A549 (cell line): Measurements from ENCODE around the gene CLPSL2. TPM values are rescaled to one million over a fixed set of nuclear protein-coding genes. Genes with fewer than 3 reads are reported as not detected.
A peak's percentile ranks its signal among the peaks of the same experiment; 100 is the strongest.

ENCODE experiments used
- ATAC-seq, 2 experiments: fragments of 200-7000 bp in 1 of 2; fragments of >200 bp in 1 of 2; cut with Nextera tagmentation in 1 of 2; cut with Tn5 transposase in 1 of 2; 3 replicates each; pipeline versions ENCODE4 v1.8.0 to v1.9.1; 2018 to 2020; ENCODE audit warnings: mild to moderate bottlenecking in 1 of 2, moderate library complexity in 1 of 2
- CTCF ChIA-PET: fragments of 300-600 bp; sonication (Branson Sonifier 250); formaldehyde crosslinking; extraction: SDS; loops from one replicate; lab custom pipeline; 2021; ENCODE audit warnings: antibody characterized with exemption, inconsistent platforms; lab: Yijun Ruan, JAX
- POLR2A ChIA-PET: fragments of 350-600 bp; formaldehyde crosslinking; extraction: SDS; loops from one replicate; lab custom pipeline; 2021; ENCODE audit warnings: antibody characterized with exemption, inconsistent platforms; lab: Yijun Ruan, JAX
- DNase-seq, 2 experiments: peaks; one replicate each; pipeline versions ENCODE4 v3.0.0 to v3.0.0-alpha.2; 2011 to 2016; ENCODE audit warnings: low read depth in 1 of 2, low spot score in 1 of 2
- FAIRE-seq: peaks from 2 replicates; lab custom pipeline; 2011; peaks lifted over from hg19 to GRCh38; lab: Jason Lieb, UNC
- H3K27ac ChIP-seq, 2 experiments: fragments of >200 bp; sonication (Bioruptor Twin); formaldehyde crosslinking; 3 replicates each; pipeline ENCODE4 v1.5.1; 2016 to 2017
- H3K4me1 ChIP-seq: fragments of >200 bp; sonication (Bioruptor Twin); formaldehyde crosslinking; 3 replicates; pipeline ENCODE4 v1.6.1; 2016
- H3K4me2 ChIP-seq: fragments of >200 bp; sonication (Bioruptor Twin); formaldehyde crosslinking; 3 replicates; pipeline ENCODE4 v1.6.1; 2016
- H3K4me3 ChIP-seq: fragments of >200 bp; sonication (Bioruptor Twin); formaldehyde crosslinking; 3 replicates; pipeline ENCODE4 v1.5.1; 2016
- H3K9me3 ChIP-seq: fragments of >200 bp; sonication (Bioruptor Twin); formaldehyde crosslinking; 3 replicates; pipeline ENCODE4 v1.6.1; 2016
- BHLHE40 ChIP-seq: IDR thresholded peaks from 2 replicates; pipeline ENCODE4 v1.6.1; 2012; ENCODE audit warnings: low read depth, low read length, inconsistent platforms
- CTCF ChIP-seq: fragments of >200 bp; sonication (Bioruptor Twin); formaldehyde crosslinking; IDR thresholded peaks from 3 replicates; pipeline ENCODE4 v1.5.1; 2016
- EHMT2 ChIP-seq: fragments of 200-600 bp; sonication (generic); IDR thresholded peaks from 2 replicates; pipeline ENCODE4 v1.6.1; 2016; ENCODE audit warnings: antibody characterized with exemption, low read depth, mild to moderate bottlenecking, moderate library complexity
- FOSL2 ChIP-seq, 2 experiments: fragments of 450-650 bp in 1 of 2; fragments of >200 bp in 1 of 2; sonication (Bioruptor Twin) in 1 of 2; formaldehyde crosslinking; IDR thresholded peaks; 2 replicates each; pipeline versions ENCODE4 v1.5.0 to v1.6.1; 2016 to 2020; ENCODE audit warnings: mild to moderate bottlenecking in 1 of 2, moderate library complexity in 1 of 2
- GATA3 ChIP-seq: IDR thresholded peaks from 2 replicates; pipeline ENCODE4 v1.6.1; 2012; ENCODE audit warnings: borderline replicate concordance
- HEYL ChIP-seq: fragments of 250-450 bp; sonication (Bioruptor Pico); IDR thresholded peaks from 2 replicates; pipeline ENCODE4 v1.8.0; 2021; ENCODE audit warnings: mild to moderate bottlenecking, moderate library complexity
- HOXB13 ChIP-seq: fragments of 250-450 bp; sonication (Bioruptor Pico); IDR thresholded peaks from 2 replicates; pipeline ENCODE4 v1.5.0; 2020; ENCODE audit warnings: low read depth, mild to moderate bottlenecking, moderate library complexity
- HOXB5 ChIP-seq: fragments of 250-450 bp; sonication (Bioruptor Pico); IDR thresholded peaks from 2 replicates; pipeline ENCODE4 v1.5.0; 2020; ENCODE audit warnings: mild to moderate bottlenecking, moderate library complexity
- KDM1A ChIP-seq: fragments of 200-600 bp; sonication (generic); IDR thresholded peaks from 2 replicates; pipeline ENCODE4 v1.6.1; 2016; ENCODE audit warnings: low read depth, mild to moderate bottlenecking
- MAZ ChIP-seq: fragments of 150-350 bp; IDR thresholded peaks from 2 replicates; pipeline ENCODE4 v1.6.1; 2014; ENCODE audit warnings: antibody characterized with exemption, low read depth, low read length, borderline replicate concordance
- MYC ChIP-seq: IDR thresholded peaks from 2 replicates; pipeline ENCODE4 v1.6.1; 2012; ENCODE audit warnings: mild to moderate bottlenecking, inconsistent platforms, low read length, improper control_type of control experiment, borderline replicate concordance
- NFE2L2 ChIP-seq: fragments of 150-350 bp; conservative IDR thresholded peaks from 2 replicates; pipeline ENCODE4 v1.6.1; 2014; ENCODE audit warnings: low read length
- NR3C1 ChIP-seq: fragments of >200 bp; sonication (Bioruptor Twin); formaldehyde crosslinking; IDR thresholded peaks from 3 replicates; pipeline ENCODE4 v1.6.1; 2017
- RARB ChIP-seq: fragments of 250-450 bp; sonication (Bioruptor Pico); IDR thresholded peaks from 2 replicates; pipeline ENCODE4 v1.8.0; 2021; ENCODE audit warnings: mild to moderate bottlenecking, moderate library complexity
- REST ChIP-seq: fragments of 200-600 bp; sonication (generic); IDR thresholded peaks from 2 replicates; pipeline ENCODE4 v1.6.1; 2016; ENCODE audit warnings: antibody characterized with exemption, mild to moderate bottlenecking, moderate library complexity
- RFX5 ChIP-seq: fragments of 450-650 bp; IDR thresholded peaks from 2 replicates; pipeline ENCODE4 v1.7.1; 2014; ENCODE audit warnings: antibody characterized with exemption, mild to moderate bottlenecking, moderate library complexity
- RNF2 ChIP-seq: fragments of 200-600 bp; sonication (generic); IDR thresholded peaks from 2 replicates; pipeline ENCODE4 v1.6.1; 2016; ENCODE audit warnings: low read depth, mild to moderate bottlenecking, antibody characterized with exemption, moderate library complexity, borderline replicate concordance
- SMC3 ChIP-seq: fragments of >200 bp; sonication (Bioruptor Twin); formaldehyde crosslinking; IDR thresholded peaks from 3 replicates; pipeline ENCODE4 v1.6.1; 2018; ENCODE audit warnings: inconsistent platforms
- SREBF2 ChIP-seq: fragments of 450-650 bp; IDR thresholded peaks from 2 replicates; pipeline ENCODE4 v1.6.1; 2014; ENCODE audit warnings: mild to moderate bottlenecking, moderate library complexity
- TFCP2L1 ChIP-seq: fragments of 250-450 bp; sonication (Bioruptor Pico); IDR thresholded peaks from 2 replicates; pipeline ENCODE4 v1.5.0; 2021; ENCODE audit warnings: mild to moderate bottlenecking
- USF2 ChIP-seq: fragments of 450-650 bp; IDR thresholded peaks from 2 replicates; pipeline ENCODE4 v1.6.1; 2014; ENCODE audit warnings: antibody characterized with exemption
- ZC3H11A ChIP-seq: fragments of 450-650 bp; IDR thresholded peaks from 2 replicates; pipeline ENCODE4 v1.6.1; 2014; ENCODE audit warnings: antibody characterized with exemption, mild to moderate bottlenecking
- ZNF302 ChIP-seq: fragments of 250-450 bp; sonication (Bioruptor Pico); IDR thresholded peaks from 2 replicates; pipeline ENCODE4 v1.9.0; 2021; ENCODE audit warnings: inconsistent platforms, mild to moderate bottlenecking, moderate library complexity
- ZSCAN20 ChIP-seq: fragments of 250-450 bp; sonication (Bioruptor Pico); IDR thresholded peaks from 2 replicates; pipeline ENCODE4 v1.8.0; 2022; ENCODE audit warnings: mild to moderate bottlenecking, moderate library complexity
- WGBS: methylation state at CpG from one replicate; pipeline ENCODE4 v1.1.6; 2017; ENCODE audit errors: missing lambda C conversion rate; 5-methylcytosine and 5-hydroxymethylcytosine counted together
- polyA plus RNA-seq, 4 experiments: library from polyadenylated mRNA; depleted of rRNA in 3 of 4; stranded (reverse); fragments of >200 nt; fragmentation: RNase III in 1 of 4; extraction: RNeasy Plus Mini Kit Qiagen cat#74134 plus additional on column Dnase treatment in 1 of 4; gene quantifications; 2 replicates in 3 of 4; 3 replicates in 1 of 4; pipeline ENCODE4 v1.2.3, GENCODE V29; 2011 to 2017

Gene CLPSL2
- polyA plus RNA-seq, 2 of the 4 experiments (the other 2 are of a cell fraction): 0.37 to 0.72 TPM

- Histone ChIP-seq H3K9me3 (no peaks in the 10 kb centered on the region), H3K27ac (peak overlapping the region; percentile 75 to 79), H3K4me1 (peaks cover 20% of the 10 kb centered on the region), H3K4me3 (peak overlapping the region; percentile 16; the same call in 2 of the 3 replicates), H3K4me2 (peak overlapping the region; percentile 64)
- CTCF ChIA-PET: interaction anchor here (0.5 kb wide), 1 partner anchor 1861 kb away, joined by 4 read pairs; no protein-coding TSS in a partner anchor
- FAIRE-seq (no peak), DNase-seq (no peak), ATAC-seq (no peak)
- POLR2A ChIA-PET: no interaction called here
- WGBS: 85% methylated on average over 4 of the region's 6 CpGs
- TF ChIP-seq BHLHE40 (no peak), SREBF2 (no peak), NR3C1 (no peak), CTCF (no peak), HEYL (CRISPR knock-in tag) (no peak), USF2 (no peak), ZNF302 (CRISPR knock-in tag) (no peak), NFE2L2 (no peak), RARB (no peak), MAZ (no peak), RFX5 (no peak), HOXB5 (CRISPR knock-in tag) (no peak), REST (no peak), MYC (no peak), SMC3 (no peak), EHMT2 (no peak), FOSL2 (IDR thresholded peaks at IDR 0.05) (no peak), FOSL2 (CRISPR knock-in tag; IDR thresholded peaks at IDR 0.05) (no peak), KDM1A (no peak), ZC3H11A (no peak), GATA3 (no peak)
Measured at GRCh38 chr6:35811699-35811995, 35.2 kb downstream of the CLPSL2 start.

GRCh38 chr6:35817515-35817914, 41.1 kb downstream of the CLPSL2 start:
- Histone ChIP-seq H3K4me1 (no peaks in the 10 kb centered on the region), H3K27ac (no peak overlapping the region), H3K4me2 (no peak overlapping the region), H3K9me3 (no peaks in the 10 kb centered on the region), H3K4me3 (no peak overlapping the region)
- ATAC-seq (no peak), DNase-seq (no peak), FAIRE-seq (no peak)
- ChIA-PET POLR2A (no interaction called here), CTCF (no interaction called here)
- TF ChIP-seq ZSCAN20 (CRISPR knock-in tag) (no peak), CTCF (no peak), RNF2 (no peak), NFE2L2 (no peak), GATA3 (no peak), NR3C1 (no peak), REST (no peak), HOXB13 (no peak), FOSL2 (IDR thresholded peaks at IDR 0.05) (no peak), FOSL2 (CRISPR knock-in tag; IDR thresholded peaks at IDR 0.05) (no peak), TFCP2L1 (CRISPR knock-in tag) (no peak), ZNF302 (CRISPR knock-in tag) (no peak), USF2 (no peak), SMC3 (no peak)
